Measurements from ENCODE around the gene CCSER1. TPM values are rescaled to one million over a fixed set of nuclear protein-coding genes. Genes with fewer than 3 reads are reported as not detected.

The CCSER1 gene
- 10 to 100 TPM; 24.6 to 66.1 TPM for total RNA-seq
- polyA plus RNA-seq (ENCODE audit: insufficient read length in 2 of 2): 1 to 10 TPM; 3.5 to 4.4 TPM
- long read RNA-seq, donor 1: 0 reads
- long read RNA-seq, donor 2: 0 reads
- long read RNA-seq, donor 3: 0 reads
- long read RNA-seq, donor 4: 0 reads

DNA sequence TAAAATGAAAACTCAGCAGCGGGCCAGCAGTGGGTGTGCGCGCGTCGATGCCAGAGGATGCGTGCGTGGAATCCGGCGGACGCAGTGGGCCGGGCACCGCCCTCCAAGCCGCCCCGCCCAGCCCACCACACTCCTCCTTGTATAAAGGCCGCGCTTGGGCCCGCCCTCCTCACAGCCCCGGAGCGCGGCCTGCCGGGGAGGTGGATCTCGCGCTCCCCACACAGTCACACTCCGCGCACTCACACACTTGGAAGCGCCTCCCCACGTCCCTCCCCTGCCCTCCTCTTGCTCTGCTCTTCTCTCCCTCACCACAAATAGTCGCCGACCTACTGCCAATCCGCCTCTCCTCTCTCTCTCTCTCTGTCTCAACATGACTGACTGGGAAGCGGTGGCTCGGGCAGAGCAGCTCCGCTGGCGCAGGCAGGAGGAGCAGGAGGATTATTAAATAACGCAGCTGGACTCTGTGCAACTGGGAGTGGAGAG is at the start of gene CCSER1:
Gene CCSER1, plus strand, starts transcription at position 172 of the 483 bp plus-strand sequence.
- under 1% methylated on average over 34 of the region's 35 CpGs for WGBS (ENCODE audit: insufficient coverage)
- Histone ChIP-seq H3K36me3 (ENCODE audit: control insufficient read depth, insufficient read depth, low read length) (no peaks in the 10 kb centered on the region), H3K9me3 (ENCODE audit: control insufficient read depth, insufficient read depth, low read length) (no peaks in the 10 kb centered on the region), H3K27me3 (ENCODE audit: control insufficient read depth, insufficient read depth, low read length) (peaks cover 2% of the 10 kb centered on the region), H3K4me1 (ENCODE audit: control insufficient read depth, insufficient read depth, low read length) (peaks cover 10% of the 10 kb centered on the region), H3K27ac (ENCODE audit: low read depth, low read length) (peak within 1 kb of the TSS; percentile 81), H3K4me3 (ENCODE audit: low read depth, low read length) (peak within 1 kb of the TSS; percentile 70)
- peak; percentile 54 to 96 (median 68) for DNase-seq (ENCODE audit: low read depth in 4 of 6, low spot score in 6 of 6)

DNA sequence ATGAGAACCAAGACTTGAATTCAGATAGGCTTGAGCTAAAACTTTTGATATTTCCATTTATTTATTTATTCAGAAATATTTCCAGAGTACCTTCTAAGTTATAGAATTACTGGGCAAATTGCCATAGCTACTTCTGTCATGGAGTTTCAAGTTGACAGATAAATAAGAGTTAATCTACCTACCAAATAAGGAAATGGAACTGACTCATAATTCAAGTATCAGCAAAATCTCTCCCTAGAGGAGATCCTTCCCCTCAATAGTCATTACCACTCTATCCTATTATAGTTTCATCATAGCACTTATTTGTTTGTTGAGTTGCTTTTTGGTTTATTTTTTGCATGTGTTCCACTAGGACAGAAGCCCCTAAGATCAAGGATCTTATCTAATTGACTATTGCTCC is 48.8 kb upstream of the CCSER1 start:
- Histone ChIP-seq H3K36me3 (ENCODE audit: control insufficient read depth, insufficient read depth, low read length) (no peaks in the 10 kb centered on the region), H3K9me3 (ENCODE audit: control insufficient read depth, insufficient read depth, low read length) (no peaks in the 10 kb centered on the region), H3K27me3 (ENCODE audit: control insufficient read depth, insufficient read depth, low read length) (peaks cover 2% of the 10 kb centered on the region), H3K27ac (ENCODE audit: low read depth, low read length) (no peak overlapping the region), H3K4me1 (ENCODE audit: control insufficient read depth, insufficient read depth, low read length) (no peaks in the 10 kb centered on the region), H3K4me3 (ENCODE audit: low read depth, low read length) (no peak overlapping the region)
- DNase-seq (ENCODE audit: low read depth in 4 of 6, low spot score in 6 of 6): no peak

DNA sequence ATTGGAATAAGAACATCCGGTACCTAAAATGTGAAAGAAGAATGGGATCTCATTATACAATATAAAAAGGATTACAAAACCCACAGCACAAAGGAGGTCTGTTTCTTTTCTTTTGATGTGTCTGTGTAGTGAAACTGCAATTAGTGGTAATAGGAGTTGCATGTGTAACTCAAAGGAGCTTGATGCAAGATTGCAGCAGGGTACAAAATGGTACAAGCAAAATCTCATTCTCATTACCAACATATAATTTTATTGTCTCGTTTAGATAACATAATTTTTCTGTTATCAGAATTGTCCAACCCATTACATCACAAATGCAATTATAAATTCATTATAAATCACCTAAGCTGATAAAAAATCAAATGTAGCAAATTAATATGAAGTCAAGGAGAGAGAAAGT is 47.1 kb upstream of the CCSER1 start:
- DNase-seq (ENCODE audit: low read depth in 4 of 6, low spot score in 6 of 6): no peak
- Histone ChIP-seq H3K4me1 (ENCODE audit: control insufficient read depth, insufficient read depth, low read length) (no peaks in the 10 kb centered on the region), H3K27me3 (ENCODE audit: control insufficient read depth, insufficient read depth, low read length) (peaks cover 2% of the 10 kb centered on the region), H3K4me3 (ENCODE audit: low read depth, low read length) (no peak overlapping the region), H3K36me3 (ENCODE audit: control insufficient read depth, insufficient read depth, low read length) (no peaks in the 10 kb centered on the region), H3K27ac (ENCODE audit: low read depth, low read length) (no peak overlapping the region), H3K9me3 (ENCODE audit: control insufficient read depth, insufficient read depth, low read length) (no peaks in the 10 kb centered on the region)
- WGBS (ENCODE audit: insufficient coverage): no CpG with 5 or more reads among the region's 2 CpGs

DNA sequence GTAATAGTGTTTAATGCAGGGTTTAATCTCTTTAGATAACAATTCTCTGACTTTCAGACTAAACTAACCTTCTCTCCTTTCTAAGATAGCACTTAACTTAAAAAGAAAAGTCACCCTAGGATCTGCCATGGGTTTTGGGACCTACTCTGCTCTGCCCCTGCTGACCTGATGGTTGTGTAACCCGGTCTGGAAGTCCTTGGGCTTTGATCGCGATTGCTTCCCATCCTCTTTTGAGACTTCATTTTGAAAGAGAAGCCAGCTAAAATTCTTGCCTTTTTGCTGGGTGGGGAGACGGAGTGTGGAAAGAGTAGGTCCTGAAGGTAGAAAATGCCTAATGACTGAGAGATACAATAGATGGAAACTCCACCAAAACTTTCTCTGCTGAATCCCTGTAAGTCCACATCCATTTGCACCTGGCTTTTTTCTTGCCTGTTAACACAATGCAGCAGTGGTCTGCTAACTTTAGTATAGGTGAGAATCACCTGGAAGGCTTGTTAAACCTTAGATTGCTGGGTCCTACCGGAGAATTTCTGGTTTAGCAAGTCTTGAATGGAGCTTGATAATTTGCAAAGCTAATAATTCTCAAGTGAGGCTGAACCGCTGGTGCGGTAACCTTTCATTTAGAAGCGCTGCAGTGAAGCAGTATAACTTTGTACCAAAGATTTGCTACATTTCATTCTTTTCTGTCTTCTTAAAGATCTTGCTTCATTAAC is 45.6 kb upstream of the CCSER1 start:
- H3K27me3 ChIP-seq (ENCODE audit: control insufficient read depth, insufficient read depth, low read length): no peaks in the 10 kb centered on the region
- H3K27ac ChIP-seq (ENCODE audit: low read depth, low read length): no peak overlapping the region
- no peaks in the 10 kb centered on the region for H3K9me3 ChIP-seq (ENCODE audit: control insufficient read depth, insufficient read depth, low read length)
- no peak overlapping the region for H3K4me3 ChIP-seq (ENCODE audit: low read depth, low read length)
- WGBS (ENCODE audit: insufficient coverage): 60% methylated on average over 5 of the region's 8 CpGs
- peak in 1 of 6 donors; percentile 35 for DNase-seq (ENCODE audit: low read depth in 4 of 6, low spot score in 6 of 6)
- H3K36me3 ChIP-seq (ENCODE audit: control insufficient read depth, insufficient read depth, low read length): no peaks in the 10 kb centered on the region
- no peaks in the 10 kb centered on the region for H3K4me1 ChIP-seq (ENCODE audit: control insufficient read depth, insufficient read depth, low read length)

DNA sequence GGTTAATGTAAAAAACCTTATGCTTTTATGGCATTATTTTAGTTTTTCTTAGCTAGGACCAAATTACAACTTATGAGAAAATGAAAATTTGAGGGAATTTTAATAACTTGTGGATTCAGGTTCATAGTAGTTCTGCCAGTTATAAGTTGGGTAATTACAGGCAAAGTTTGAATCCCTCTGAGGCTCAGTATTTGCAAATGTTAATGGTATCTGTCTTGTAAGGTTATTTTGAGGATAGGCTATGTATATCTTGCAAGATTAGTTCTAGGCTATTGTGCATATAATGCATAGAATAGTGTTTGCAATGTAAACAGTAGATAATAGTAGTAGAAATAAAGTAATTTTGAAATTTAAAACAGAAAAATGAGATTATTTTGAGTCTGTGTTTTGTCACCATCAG is 44.7 kb upstream of the CCSER1 start:
- no peak overlapping the region for H3K27ac ChIP-seq (ENCODE audit: low read depth, low read length)
- no peaks in the 10 kb centered on the region for H3K4me1 ChIP-seq (ENCODE audit: control insufficient read depth, insufficient read depth, low read length)
- no peak for DNase-seq (ENCODE audit: low read depth in 4 of 6, low spot score in 6 of 6)
- H3K9me3 ChIP-seq (ENCODE audit: control insufficient read depth, insufficient read depth, low read length): no peaks in the 10 kb centered on the region
- no peak overlapping the region for H3K4me3 ChIP-seq (ENCODE audit: low read depth, low read length)
- H3K27me3 ChIP-seq (ENCODE audit: control insufficient read depth, insufficient read depth, low read length): no peaks in the 10 kb centered on the region
- no peaks in the 10 kb centered on the region for H3K36me3 ChIP-seq (ENCODE audit: control insufficient read depth, insufficient read depth, low read length)

DNA sequence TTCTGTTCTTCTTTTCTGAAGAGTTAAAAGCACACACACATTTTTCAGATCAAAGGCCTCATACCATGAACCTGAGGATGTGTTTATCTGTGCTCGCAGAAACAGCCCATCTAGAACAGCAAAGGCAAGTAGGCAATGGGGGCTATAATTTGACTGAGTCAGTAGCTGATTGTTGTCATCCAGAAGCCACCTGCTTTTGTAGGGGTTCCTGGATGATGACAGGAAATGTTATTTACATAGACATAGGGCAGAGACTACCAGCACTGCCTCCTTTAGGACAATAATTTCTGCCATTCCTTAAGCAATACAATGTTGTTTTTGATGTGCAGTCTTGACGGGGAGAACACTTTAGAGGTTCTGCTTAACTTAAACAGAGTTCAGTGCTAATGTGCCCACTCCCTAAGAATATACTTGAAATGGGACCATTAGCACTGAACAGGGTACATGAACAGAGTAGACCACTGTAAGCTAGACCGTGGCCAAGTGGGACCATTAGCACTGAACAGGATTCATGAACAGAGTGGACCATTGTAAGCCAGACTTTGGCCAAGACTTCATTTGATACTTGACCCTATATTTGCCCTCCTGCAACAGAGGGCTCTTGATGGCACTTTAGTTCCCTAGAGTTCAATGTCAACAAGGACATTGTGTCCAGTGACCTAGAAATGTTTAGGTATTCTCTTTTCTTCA is 42.8 kb upstream of the CCSER1 start:
- H3K27ac ChIP-seq (ENCODE audit: low read depth, low read length): no peak overlapping the region
- H3K4me3 ChIP-seq (ENCODE audit: low read depth, low read length): no peak overlapping the region
- H3K9me3 ChIP-seq (ENCODE audit: control insufficient read depth, insufficient read depth, low read length): no peaks in the 10 kb centered on the region
- H3K36me3 ChIP-seq (ENCODE audit: control insufficient read depth, insufficient read depth, low read length): no peaks in the 10 kb centered on the region
- H3K27me3 ChIP-seq (ENCODE audit: control insufficient read depth, insufficient read depth, low read length): no peaks in the 10 kb centered on the region
- no peaks in the 10 kb centered on the region for H3K4me1 ChIP-seq (ENCODE audit: control insufficient read depth, insufficient read depth, low read length)
- no peak for DNase-seq (ENCODE audit: low read depth in 4 of 6, low spot score in 6 of 6)
- 81% methylated on average over 3 of the region's 3 CpGs for WGBS (ENCODE audit: insufficient coverage)

DNA sequence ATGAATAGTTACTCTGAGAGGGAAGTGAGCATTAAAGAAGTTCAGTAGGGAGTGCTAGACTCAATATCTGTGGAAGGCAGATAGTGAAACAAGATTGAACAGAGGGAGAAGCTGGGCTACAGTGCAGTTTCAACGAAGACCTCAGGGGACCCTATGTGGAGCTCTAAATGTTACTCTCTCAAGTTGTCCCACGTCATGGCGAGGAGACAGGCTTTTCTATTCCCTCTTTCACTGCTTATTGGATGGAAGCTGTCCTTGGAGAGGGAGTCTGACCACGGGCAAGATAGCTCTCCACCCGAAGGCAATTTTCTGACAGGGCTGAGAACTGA is 42.3 kb upstream of the CCSER1 start:
- H3K4me3 ChIP-seq (ENCODE audit: low read depth, low read length): no peak overlapping the region
- no peaks in the 10 kb centered on the region for H3K36me3 ChIP-seq (ENCODE audit: control insufficient read depth, insufficient read depth, low read length)
- H3K9me3 ChIP-seq (ENCODE audit: control insufficient read depth, insufficient read depth, low read length): no peaks in the 10 kb centered on the region
- no peak for DNase-seq (ENCODE audit: low read depth in 4 of 6, low spot score in 6 of 6)
- H3K4me1 ChIP-seq (ENCODE audit: control insufficient read depth, insufficient read depth, low read length): no peaks in the 10 kb centered on the region
- 76% methylated on average over 3 of the region's 5 CpGs for WGBS (ENCODE audit: insufficient coverage)
- no peaks in the 10 kb centered on the region for H3K27me3 ChIP-seq (ENCODE audit: control insufficient read depth, insufficient read depth, low read length)
- no peak overlapping the region for H3K27ac ChIP-seq (ENCODE audit: low read depth, low read length)

DNA sequence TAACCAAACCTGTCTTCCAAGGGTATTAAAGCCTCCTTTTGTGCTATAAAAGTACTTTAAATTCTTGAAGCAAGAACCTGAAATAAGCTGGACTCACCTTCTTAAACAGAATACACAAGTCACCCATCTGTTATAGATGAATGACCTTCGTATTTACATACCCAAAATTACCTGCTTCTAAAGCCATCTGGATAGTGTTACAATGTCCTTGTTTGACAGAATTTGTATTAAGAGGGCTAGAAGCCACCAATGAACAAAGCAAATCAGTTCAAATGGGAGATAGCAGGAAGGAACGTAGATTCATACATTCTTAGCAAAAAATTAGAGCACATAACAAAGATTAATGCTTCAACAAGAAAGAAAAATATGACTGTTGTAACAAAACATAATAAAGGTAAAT is 33.7 kb upstream of the CCSER1 start:
- Histone ChIP-seq H3K4me1 (ENCODE audit: control insufficient read depth, insufficient read depth, low read length) (no peaks in the 10 kb centered on the region), H3K9me3 (ENCODE audit: control insufficient read depth, insufficient read depth, low read length) (no peaks in the 10 kb centered on the region), H3K27ac (ENCODE audit: low read depth, low read length) (no peak overlapping the region), H3K36me3 (ENCODE audit: control insufficient read depth, insufficient read depth, low read length) (no peaks in the 10 kb centered on the region), H3K4me3 (ENCODE audit: low read depth, low read length) (no peak overlapping the region), H3K27me3 (ENCODE audit: control insufficient read depth, insufficient read depth, low read length) (no peaks in the 10 kb centered on the region)
- WGBS (ENCODE audit: insufficient coverage): no CpG with 5 or more reads among the region's 2 CpGs
- DNase-seq (ENCODE audit: low read depth in 4 of 6, low spot score in 6 of 6): no peak

DNA sequence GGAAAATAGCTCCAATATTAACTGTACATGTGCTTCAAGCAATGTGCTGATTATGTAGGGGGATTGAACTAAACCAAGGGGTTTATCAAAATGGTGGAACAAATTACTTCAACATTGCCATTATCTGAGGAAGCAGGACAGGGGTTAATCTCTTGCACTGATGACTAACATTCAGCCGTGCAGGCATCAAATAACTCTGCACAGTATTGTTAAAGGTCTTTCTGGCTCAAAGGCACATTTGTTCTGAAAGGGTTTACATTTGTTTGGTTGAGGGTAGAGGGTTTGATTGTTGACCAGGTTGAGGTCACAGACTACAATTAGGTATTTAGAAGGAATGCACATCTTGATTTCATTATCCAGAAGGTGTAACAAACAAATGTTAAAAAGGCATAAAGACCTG is 32.2 kb upstream of the CCSER1 start:
- no peak overlapping the region for H3K27ac ChIP-seq (ENCODE audit: low read depth, low read length)
- no peaks in the 10 kb centered on the region for H3K4me1 ChIP-seq (ENCODE audit: control insufficient read depth, insufficient read depth, low read length)
- WGBS (ENCODE audit: insufficient coverage): 13% methylated on average over 1 of the region's 1 CpG
- no peak overlapping the region for H3K4me3 ChIP-seq (ENCODE audit: low read depth, low read length)
- H3K36me3 ChIP-seq (ENCODE audit: control insufficient read depth, insufficient read depth, low read length): no peaks in the 10 kb centered on the region
- H3K27me3 ChIP-seq (ENCODE audit: control insufficient read depth, insufficient read depth, low read length): no peaks in the 10 kb centered on the region
- H3K9me3 ChIP-seq (ENCODE audit: control insufficient read depth, insufficient read depth, low read length): no peaks in the 10 kb centered on the region
- no peak for DNase-seq (ENCODE audit: low read depth in 4 of 6, low spot score in 6 of 6)

DNA sequence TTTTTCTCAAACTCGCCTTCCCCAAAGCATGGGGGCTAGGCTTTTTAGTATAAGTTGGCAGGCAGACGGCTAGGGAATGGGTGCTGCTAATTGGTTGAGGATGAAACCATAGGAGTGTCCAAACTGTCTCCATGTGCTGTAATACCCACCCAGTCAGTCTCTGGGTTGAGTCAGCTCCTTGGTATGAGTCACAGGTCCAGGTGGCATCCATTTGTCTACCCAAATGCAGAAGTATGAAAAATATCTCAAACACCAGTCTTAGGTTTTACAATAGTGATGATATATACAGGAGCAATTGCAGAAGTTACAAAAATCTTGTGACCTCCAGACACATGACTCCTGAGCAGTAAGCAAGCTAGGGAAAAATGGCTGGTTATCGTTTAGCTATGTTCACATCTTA is 27.4 kb upstream of the CCSER1 start:
- Histone ChIP-seq H3K4me1 (ENCODE audit: control insufficient read depth, insufficient read depth, low read length) (no peaks in the 10 kb centered on the region), H3K27ac (ENCODE audit: low read depth, low read length) (no peak overlapping the region), H3K36me3 (ENCODE audit: control insufficient read depth, insufficient read depth, low read length) (no peaks in the 10 kb centered on the region), H3K27me3 (ENCODE audit: control insufficient read depth, insufficient read depth, low read length) (no peaks in the 10 kb centered on the region), H3K4me3 (ENCODE audit: low read depth, low read length) (no peak overlapping the region), H3K9me3 (ENCODE audit: control insufficient read depth, insufficient read depth, low read length) (no peaks in the 10 kb centered on the region)
- WGBS (ENCODE audit: insufficient coverage): 69% methylated on average over 2 of the region's 3 CpGs
- no peak for DNase-seq (ENCODE audit: low read depth in 4 of 6, low spot score in 6 of 6)

All from spinal cord (tissue), 10 donors.